Sciatic nerve (tissue), 2 donors: ENCODE measurements around the gene SLC9B2. TPM values are rescaled to one million over a fixed set of nuclear protein-coding genes. Genes with fewer than 3 reads are reported as not detected.

ENCODE experiments used
- ATAC-seq: fragments of 200-7000 bp; cut with Tn5 transposase; one replicate; pipeline ENCODE4 v1.9.1; 2020; ENCODE audit warnings: mild to moderate bottlenecking, moderate library complexity
- DNase-seq: peaks from one replicate; pipeline ENCODE4 v3.0.0-alpha.2; 2020; ENCODE audit warnings: low spot score
- intact Hi-C: fragments of 100-400 bp; cut with DNase I; formaldehyde crosslinking; loops from one replicate; pipeline ENCODE4 v1.14.2; 2022
- total RNA-seq: library from RNA; stranded (reverse); fragmentation: NEBNext Ultra II Directional; extraction: Animal tissue kit (Norgen Biotek cat#: 25700); gene quantifications from one replicate; pipeline ENCODE4 v1.2.1, GENCODE V29; 2021
- donor health status: DM: no; HTN: no; CAD: no.
- donor health status: DM: no; HTN: no; CAD: no.

The SLC9B2 gene
- total RNA-seq = 19.0 TPM

- DNase-seq (no peak), ATAC-seq (no peak)
- intact Hi-C loops = no loop called here
Measured at GRCh38 chr4:103076747-103077347, at the start of gene SLC9B2. Gene SLC9B2, minus strand, starts transcription at chr4:103076761. Its CDS starts 9,211 bp downstream, at chr4:103067550.

DNA sequence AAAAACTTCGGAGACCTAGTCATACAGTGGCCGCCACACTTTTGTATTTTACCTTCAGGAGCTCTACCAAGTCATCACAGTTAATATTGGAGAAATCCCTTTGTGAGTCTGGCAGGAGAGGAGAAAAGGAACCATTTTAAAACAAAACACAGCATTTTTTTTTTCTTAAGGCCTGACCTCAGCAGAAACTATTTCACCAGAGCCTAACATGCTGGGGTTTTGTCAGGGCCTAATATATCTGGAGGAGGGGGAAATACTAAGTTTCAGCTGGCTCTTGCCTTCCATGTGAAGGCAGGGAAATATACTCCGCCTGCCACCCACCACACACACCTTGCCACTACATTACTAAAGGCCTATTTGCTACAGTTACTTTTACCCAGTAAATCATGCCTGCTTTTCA is 49.6 kb upstream of the SLC9B2 start:
- ATAC-seq (no peak), DNase-seq (no peak)
- intact Hi-C loops = no loop called here

GRCh38 chr4:103123114-103123513 is 46.6 kb upstream of the SLC9B2 start:
- DNase-seq = no peak
- intact Hi-C loops = no loop called here
- no peak for ATAC-seq

- intact Hi-C loops = no loop called here
- ATAC-seq = no peak
- no peak for DNase-seq
Measured at GRCh38 chr4:103118166-103118565, 41.6 kb upstream of the SLC9B2 start.

DNA sequence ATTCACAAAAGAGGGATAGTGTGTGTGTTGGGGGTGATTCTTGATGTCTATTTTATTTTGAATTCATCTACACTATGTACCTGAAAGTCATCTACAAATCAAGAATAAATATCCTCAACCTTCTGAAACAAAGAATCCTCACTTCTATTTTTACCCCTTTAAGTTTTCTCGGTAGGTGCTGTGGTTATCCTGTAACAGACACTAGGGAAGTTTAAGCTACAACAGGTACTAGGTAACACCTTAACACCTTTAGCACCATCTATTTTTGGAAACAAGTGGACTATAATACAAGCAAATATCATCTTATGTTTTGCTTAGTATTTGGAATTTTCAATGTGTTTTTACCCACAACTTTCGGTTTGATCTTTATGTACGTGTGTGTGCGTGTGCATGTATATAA is 35.0 kb upstream of the SLC9B2 start:
- ATAC-seq (no peak), DNase-seq (no peak)
- intact Hi-C loops = no loop called here

DNA sequence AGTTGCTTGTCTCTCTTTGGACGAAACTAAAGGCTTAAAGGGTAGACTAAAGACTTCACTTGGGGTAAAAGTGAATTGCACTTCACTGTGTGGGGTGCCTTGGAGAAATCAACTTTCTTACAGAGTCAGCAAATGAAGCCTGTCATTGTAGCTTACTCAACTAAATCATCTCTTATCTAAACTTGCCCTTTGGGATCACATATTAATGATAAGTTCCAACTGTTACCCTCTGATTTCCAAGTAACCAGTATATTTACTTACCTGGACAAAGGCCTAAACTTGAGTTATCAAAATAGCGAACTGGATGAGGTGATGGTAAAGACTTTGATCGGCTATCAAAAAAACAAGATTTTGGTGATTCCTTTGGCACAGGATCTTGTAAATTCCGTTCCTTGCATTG is 32.0 kb upstream of the SLC9B2 start:
- DNase-seq (no peak), ATAC-seq (no peak)
- intact Hi-C loops = no loop called here

DNA sequence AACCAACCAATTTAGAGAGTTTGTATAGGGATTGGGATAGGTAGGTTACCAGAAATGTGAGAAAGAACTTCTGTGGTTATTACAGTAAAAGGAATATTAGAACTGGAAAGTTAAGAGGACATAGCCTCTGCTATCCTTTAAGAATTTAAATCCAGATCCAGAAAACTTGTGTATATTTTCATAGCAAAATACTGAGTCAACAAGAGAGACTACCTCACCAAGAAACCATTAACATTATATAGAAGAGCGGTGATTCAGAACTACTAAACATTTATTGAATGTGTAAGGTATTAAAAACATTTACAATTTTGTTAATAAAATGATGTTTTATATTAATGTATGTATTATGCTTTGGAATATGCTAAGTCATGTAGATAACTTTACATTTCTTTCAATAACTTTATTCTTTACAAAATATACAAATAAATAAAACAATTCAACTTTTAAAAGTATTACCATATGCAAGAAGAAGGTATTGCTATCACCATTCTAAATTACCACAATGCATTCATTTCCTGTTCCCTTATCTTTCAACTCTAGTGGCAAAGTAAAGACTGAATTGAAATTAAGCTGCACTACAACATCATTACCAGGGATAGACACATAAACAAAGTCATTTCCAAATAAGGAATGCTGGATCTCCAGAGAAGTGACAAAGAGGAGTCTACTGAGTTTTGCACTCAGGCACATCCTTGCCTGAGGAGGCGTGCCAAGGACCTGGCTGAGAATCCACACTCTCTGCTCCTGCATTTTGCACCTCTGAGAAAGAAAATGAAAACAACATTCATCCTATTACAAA is 29.2 kb upstream of the SLC9B2 start:
- DNase-seq (no peak), ATAC-seq (no peak)
- intact Hi-C loops = no loop called here

GRCh38 chr4:103104886-103105285 is 28.3 kb upstream of the SLC9B2 start:
- intact Hi-C loops = no loop called here
- ATAC-seq = no peak

DNA sequence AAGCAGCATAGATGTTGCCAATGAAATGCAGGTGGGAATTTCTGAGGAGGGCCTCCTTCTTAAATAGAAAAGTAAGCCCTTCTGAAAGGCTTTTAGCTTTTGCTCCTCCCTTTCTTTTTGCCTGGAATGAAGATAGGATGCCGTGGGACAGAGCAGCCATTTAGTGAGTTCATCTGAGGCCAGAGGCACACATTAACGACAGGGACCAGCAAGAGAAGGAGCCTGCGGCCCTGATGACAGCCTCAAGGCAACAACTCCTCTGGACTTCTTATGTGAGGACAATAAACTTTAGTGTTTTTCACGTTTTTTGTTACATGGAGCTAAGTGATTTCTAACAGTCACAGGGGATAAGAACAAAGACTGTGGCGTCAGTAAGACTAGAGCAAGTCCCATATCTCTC is 24.1 kb upstream of the SLC9B2 start:
- ATAC-seq = no peak
- intact Hi-C loops = no loop called here
- no peak for DNase-seq

More at GRCh38 chr4:103104886-103105285, 28.3 kb upstream of the SLC9B2 start:
- DNase-seq = no peak

- intact Hi-C loops = no loop called here
- ATAC-seq (peak; percentile 98), DNase-seq (no peak)
Measured at GRCh38 chr4:103099691-103100392, 23.3 kb upstream of the SLC9B2 start, which contains the start of gene BDH2. Gene BDH2, minus strand, starts transcription at chr4:103099834. Its CDS starts 3,580 bp downstream, at chr4:103096254.

GRCh38 chr4:103098756-103099440 is 22.3 kb upstream of the SLC9B2 start:
- ATAC-seq = peak; percentile 64
- DNase-seq = no peak
- intact Hi-C loops = no loop called here

DNA sequence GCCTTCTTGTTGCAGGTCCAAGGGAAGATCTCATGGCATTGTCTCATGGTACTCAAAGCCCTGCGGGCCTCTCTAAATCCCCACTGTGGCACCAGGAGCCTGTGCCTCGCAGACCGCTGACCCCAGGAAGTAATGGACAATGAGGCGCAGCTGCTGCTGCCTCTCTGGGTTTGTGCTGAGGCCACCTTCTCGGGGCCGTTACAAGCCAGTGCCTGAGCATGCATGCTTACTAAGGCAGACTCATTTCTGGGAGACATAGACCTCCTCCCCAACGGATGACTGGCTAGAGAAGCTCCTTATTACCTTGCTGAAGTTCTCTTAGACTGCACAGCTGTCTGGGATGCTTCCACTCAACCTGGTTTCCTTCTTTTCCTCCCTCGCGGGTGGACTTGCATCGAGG is 21.8 kb upstream of the SLC9B2 start:
- intact Hi-C loops = no loop called here
- DNase-seq = no peak
- peak; percentile 7 for ATAC-seq

- ATAC-seq (no peak), DNase-seq (no peak)
- intact Hi-C loops = no loop called here
Measured at GRCh38 chr4:103097112-103097511, 20.6 kb upstream of the SLC9B2 start.

DNA sequence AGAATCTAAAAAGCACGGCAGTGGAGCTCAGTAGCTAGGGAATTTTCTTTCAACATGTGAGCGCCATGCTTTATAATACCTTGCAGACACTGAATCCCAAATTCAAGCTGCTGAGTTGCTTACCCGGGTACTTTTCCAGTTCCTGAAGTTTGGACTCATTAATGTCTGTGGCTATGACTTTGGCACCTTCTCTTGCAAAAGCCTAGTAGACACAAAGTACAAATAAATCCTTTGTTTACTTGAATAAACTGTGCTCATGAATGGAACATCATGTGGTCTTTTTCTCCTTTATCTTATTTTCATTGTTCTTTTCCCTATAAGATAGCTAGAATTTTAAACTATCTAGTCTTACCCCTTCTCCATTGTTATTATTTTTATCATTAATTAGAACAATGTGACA is 18.5 kb upstream of the SLC9B2 start:
- ATAC-seq = no peak
- intact Hi-C loops = no loop called here
- DNase-seq = no peak

- no peak for DNase-seq
- intact Hi-C loops = no loop called here
- no peak for ATAC-seq
Measured at GRCh38 chr4:103092245-103092644, 15.7 kb upstream of the SLC9B2 start.

DNA sequence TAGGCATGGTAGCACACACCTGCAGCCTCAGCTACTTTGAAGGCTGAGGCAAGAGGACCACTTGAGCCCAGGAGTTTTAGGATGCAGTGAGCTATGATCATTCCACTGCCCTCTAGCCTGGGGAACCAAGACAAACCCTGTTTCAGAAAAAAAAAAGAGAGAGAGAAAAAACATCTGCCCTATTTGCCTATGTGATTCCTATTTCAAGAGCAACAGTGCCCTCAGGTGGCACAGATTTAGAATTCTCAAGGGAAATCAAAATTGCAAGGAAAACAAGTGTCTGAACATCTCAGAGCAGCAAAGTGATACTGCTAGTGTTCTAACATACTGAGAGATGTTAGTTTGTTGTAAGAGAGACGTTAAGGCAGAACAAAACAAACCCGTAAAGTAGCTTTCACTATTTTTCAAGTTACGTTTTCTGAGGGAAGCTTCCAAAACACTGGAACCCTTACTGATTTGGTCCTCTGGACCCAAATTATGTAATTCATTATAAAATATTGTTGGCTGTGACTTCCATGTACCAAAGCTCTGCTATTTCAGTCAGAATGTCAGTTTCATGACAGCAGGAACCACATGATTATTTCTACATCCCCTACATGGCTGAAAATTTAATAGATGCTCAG is 15.2 kb upstream of the SLC9B2 start:
- peak; percentile 49 for ATAC-seq
- intact Hi-C loops = no loop called here
- DNase-seq = no peak

GRCh38 chr4:103089481-103089880 is 12.9 kb upstream of the SLC9B2 start:
- intact Hi-C loops = no loop called here
- no peak for DNase-seq
- no peak for ATAC-seq

GRCh38 chr4:103086551-103086950 is 10.0 kb upstream of the SLC9B2 start:
- intact Hi-C loops = no loop called here
- ATAC-seq (no peak), DNase-seq (no peak)

- intact Hi-C loops = no loop called here
- DNase-seq = no peak
- ATAC-seq = no peak
Measured at GRCh38 chr4:103085555-103086196, 9.1 kb upstream of the SLC9B2 start.
